ENCODE data around the gene MYO5B.

The MYO5B gene

DNA sequence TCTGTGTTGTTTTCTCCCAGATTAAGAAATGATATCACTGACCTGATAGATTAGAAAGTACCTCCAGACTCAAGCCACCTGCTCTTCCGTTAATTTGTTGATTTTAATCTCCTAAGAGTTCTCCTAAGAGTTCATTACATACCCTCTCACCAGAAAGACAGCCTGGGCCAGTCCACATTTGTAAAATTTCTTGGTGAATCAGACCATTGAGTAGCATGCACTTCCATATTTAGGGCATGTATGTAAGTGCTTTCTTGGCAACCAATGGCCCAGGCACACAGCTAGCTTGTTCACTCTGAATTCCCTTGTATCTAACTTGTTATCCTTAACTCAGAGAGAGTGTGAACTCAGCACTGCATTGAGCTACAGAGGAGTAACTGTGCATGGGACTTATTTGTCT lies 223.5 kb downstream of the MYO5B start:
- H3K4me3 ChIP-seq (ENCODE audit: control insufficient read depth, low read depth, low read length) = no peak overlapping the region
- DNase-seq (ENCODE audit: low read depth) = no peak
- TF ChIP-seq CTCF (conservative IDR thresholded peaks at IDR 0.05; ENCODE audit: control insufficient read depth, insufficient read depth, low read depth, low read length) = no peak

GRCh38 chr18:49970319-49970718 lies 224.6 kb downstream of the MYO5B start:
- no peak for DNase-seq (ENCODE audit: low read depth)
- no peak overlapping the region for H3K4me3 ChIP-seq (ENCODE audit: control insufficient read depth, low read depth, low read length)
- no peak for TF ChIP-seq CTCF (conservative IDR thresholded peaks at IDR 0.05; ENCODE audit: control insufficient read depth, insufficient read depth, low read depth, low read length)

DNA sequence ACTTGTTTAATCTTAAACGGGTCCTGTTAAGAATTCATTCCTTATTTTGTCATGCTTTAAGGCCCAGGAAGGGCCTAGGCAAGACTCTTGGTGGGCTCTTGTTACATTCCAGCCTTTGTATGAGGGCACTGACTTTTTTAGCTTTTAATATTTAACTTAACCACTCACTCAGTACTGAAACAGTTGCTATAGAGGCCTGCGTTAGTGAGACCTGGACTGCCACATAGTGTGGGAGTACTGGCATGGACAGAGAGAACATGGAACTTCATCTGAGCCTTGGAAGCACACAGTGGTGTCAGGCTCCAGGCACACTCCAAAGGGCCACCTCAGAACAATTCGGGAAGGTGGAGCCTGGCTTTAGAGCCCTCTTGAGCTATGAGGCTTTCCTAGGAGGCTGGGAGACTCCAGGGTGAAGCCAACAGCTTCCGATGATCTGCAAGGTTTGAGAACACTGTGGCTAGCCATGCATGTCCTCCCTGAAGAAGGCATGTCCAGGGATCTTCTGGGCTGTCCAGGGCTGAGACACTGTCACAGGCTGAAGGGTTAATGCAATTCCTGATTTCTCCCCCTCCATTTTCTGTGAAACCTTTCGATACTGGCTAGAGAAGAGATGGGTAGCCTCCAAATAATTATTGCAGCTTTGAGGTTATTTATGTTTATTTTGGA lies 226.2 kb downstream of the MYO5B start:
- no peak for TF ChIP-seq CTCF (conservative IDR thresholded peaks at IDR 0.05; ENCODE audit: control insufficient read depth, insufficient read depth, low read depth, low read length)

DNA sequence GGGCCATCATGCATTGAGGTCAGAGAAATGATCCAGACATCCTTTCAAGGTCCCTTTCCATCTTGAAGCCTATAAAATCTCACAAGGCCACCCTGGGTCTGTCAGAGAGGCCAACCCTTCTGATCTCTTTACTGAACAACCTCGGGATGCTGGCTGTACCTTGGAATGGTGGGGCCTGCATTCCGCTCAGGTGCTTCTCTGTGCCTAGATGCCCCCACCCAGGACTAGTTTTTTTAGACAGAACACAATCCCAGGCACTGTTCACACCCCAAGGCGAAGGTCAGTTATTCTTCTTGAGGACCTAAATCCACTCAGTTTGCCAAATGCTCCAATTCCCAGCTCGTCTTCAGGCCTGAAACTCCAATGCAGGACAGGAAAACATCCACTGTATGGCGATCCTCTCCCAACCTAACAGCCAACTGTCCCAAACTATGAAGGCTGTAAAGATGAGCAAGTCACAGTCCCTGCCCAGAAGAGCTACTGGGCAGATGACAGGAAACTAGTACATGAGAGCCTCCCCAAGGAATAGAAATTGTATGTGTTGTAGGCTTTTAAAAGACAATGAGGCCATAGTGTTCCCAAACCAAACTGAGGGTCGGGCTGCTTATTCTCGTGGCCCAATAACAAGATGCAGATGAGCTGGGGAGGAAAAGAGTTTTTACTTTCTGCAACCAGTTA lies 227.2 kb downstream of the MYO5B start:
- no peak for DNase-seq (ENCODE audit: low read depth)
- no peak for TF ChIP-seq CTCF (conservative IDR thresholded peaks at IDR 0.05; ENCODE audit: control insufficient read depth, insufficient read depth, low read depth, low read length)
- H3K4me3 ChIP-seq (ENCODE audit: control insufficient read depth, low read depth, low read length) = no peak overlapping the region

More for the DNA sequence above, 226.2 kb downstream of the MYO5B start:
- DNase-seq (ENCODE audit: low read depth) = no peak
- H3K4me3 ChIP-seq (ENCODE audit: control insufficient read depth, low read depth, low read length) = no peak overlapping the region

DNA sequence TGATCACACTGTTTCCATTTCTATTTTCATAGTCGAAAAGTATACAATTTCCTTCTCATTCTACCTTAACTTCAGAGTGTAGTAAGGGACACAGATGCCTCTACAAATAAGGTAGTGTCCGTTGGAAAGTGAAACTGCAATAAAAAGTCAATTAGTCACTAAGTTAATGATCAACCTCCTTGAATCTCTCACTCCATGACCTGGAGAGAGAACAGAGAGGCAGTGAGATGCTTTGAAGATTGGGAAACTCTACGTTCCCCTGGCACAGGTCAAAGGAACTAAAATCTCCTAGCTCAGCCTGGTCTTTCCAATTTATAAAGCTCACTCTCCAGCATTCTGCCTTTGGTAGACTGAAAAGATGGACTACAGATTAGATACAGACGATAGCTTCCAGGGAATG lies 227.8 kb downstream of the MYO5B start:
- no peak for TF ChIP-seq CTCF (conservative IDR thresholded peaks at IDR 0.05; ENCODE audit: control insufficient read depth, insufficient read depth, low read depth, low read length)
- no peak overlapping the region for H3K4me3 ChIP-seq (ENCODE audit: control insufficient read depth, low read depth, low read length)
- no peak for DNase-seq (ENCODE audit: low read depth)

- no peak overlapping the region for H3K4me3 ChIP-seq (ENCODE audit: control insufficient read depth, low read depth, low read length)
- no peak for DNase-seq (ENCODE audit: low read depth)
- TF ChIP-seq CTCF (conservative IDR thresholded peaks at IDR 0.05; ENCODE audit: control insufficient read depth, insufficient read depth, low read depth, low read length) = no peak
These were observed 228.9 kb downstream of the MYO5B start for GRCh38 chr18:49966090-49966489.
